Heart left ventricle (tissue), 16 donors: ENCODE measurements around the gene PAPOLA. TPM values are rescaled to one million over a fixed set of nuclear protein-coding genes. Genes with fewer than 3 reads are reported as not detected.
A peak's percentile ranks its signal among the peaks of the same experiment; 100 is the strongest.

Source experiments
- ATAC-seq, 4 donors: fragments of 200-7000 bp; cut with Tn5 transposase; one replicate each; pipeline ENCODE4 v1.9.1; 2020 to 2022; ENCODE audit warnings: moderate library complexity in 4 of 4, mild to moderate bottlenecking in 3 of 4, moderate number of reproducible peaks in 1 of 4
- DNase-seq, 5 donors: peaks; one replicate each; pipeline ENCODE4 v3.0.0-alpha.2; 2020
- H3K27ac ChIP-seq, 12 donors: fragments of 200-600 bp; sonication (generic) in 4 of 12; one replicate each; pipeline versions ENCODE4 v1.5.0 to v1.8.0; 2016 to 2022; ENCODE audit warnings: mild to moderate bottlenecking in 2 of 12
- H3K27me3 ChIP-seq, 9 donors: fragments of 200-600 bp; sonication (generic) in 2 of 9; one replicate each; pipeline versions ENCODE4 v1.5.1 to v1.8.0; 2016 to 2022; ENCODE audit warnings: mild to moderate bottlenecking in 3 of 9
- H3K36me3 ChIP-seq, 9 donors: fragments of 200-600 bp; sonication (generic) in 2 of 9; one replicate each; pipeline versions ENCODE4 v1.5.0 to v1.8.0; 2018 to 2022; ENCODE audit warnings: mild to moderate bottlenecking in 2 of 9
- H3K4me1 ChIP-seq, 12 donors: fragments of 200-600 bp; sonication (generic) in 4 of 12; one replicate each; pipeline versions ENCODE4 v1.5.0 to v1.8.0; 2016 to 2022; ENCODE audit warnings: mild to moderate bottlenecking in 3 of 12
- H3K4me3 ChIP-seq, 12 donors: fragments of 200-600 bp; sonication (generic) in 4 of 12; one replicate each; pipeline versions ENCODE4 v1.5.0 to v1.8.0; 2017 to 2022; ENCODE audit warnings: mild to moderate bottlenecking in 9 of 12, moderate library complexity in 4 of 12
- H3K9me3 ChIP-seq, 12 donors: fragments of 200-600 bp; sonication (generic) in 4 of 12; one replicate each; pipeline versions ENCODE4 v1.5.0 to v1.8.0; 2016 to 2022; ENCODE audit warnings: mild to moderate bottlenecking in 1 of 12
- CTCF ChIP-seq, 12 donors: fragments of 200-600 bp; sonication (generic) in 4 of 12; IDR thresholded peaks; one replicate each; pipeline versions ENCODE4 v1.5.0 to v1.8.0; 2018 to 2022; ENCODE audit warnings: antibody characterized with exemption in 12 of 12, mild to moderate bottlenecking in 5 of 12
- POLR2A ChIP-seq, 2 donors: fragments of 450-650 bp; IDR thresholded peaks; one replicate each; pipeline ENCODE4 v1.6.1; 2017; ENCODE audit warnings: antibody characterized with exemption in 2 of 2, mild to moderate bottlenecking in 2 of 2, moderate library complexity in 2 of 2
- WGBS, 4 donors: extraction: QIAGEN DNeasy Blood & Tissue Kit in 2 of 4; methylation state at CpG; one replicate each; pipeline versions ENCODE4 v1.1.5 to v1.1.7; 2013 to 2018; 5-methylcytosine and 5-hydroxymethylcytosine counted together
- intact Hi-C, 10 donors: fragments of 100-400 bp; cut with DNase I; formaldehyde crosslinking; loops; one replicate each; pipeline versions ENCODE4 v1.11.1 to v1.14.2; 2022
- polyA plus RNA-seq, 2 donors: library from polyadenylated mRNA; stranded (reverse); fragments of 200-250 nt; gene quantifications; one replicate each; pipeline ENCODE4 v1.2.3, GENCODE V29; 2013
- total RNA-seq, 9 donors: library from RNA; depleted of rRNA in 2 of 9; stranded (reverse); fragments of >200 nt in 2 of 9; fragmentation: NEBNext Ultra II Directional in 3 of 9; extraction: Animal tissue kit (Norgen Biotek cat#: 25700) in 3 of 9; gene quantifications; one replicate each; pipeline versions ENCODE4 v1.1.0 to v1.2.4, GENCODE V29; 2016 to 2023
- donor health status: ischemic (EF 13 %, LVEDD 7.1; RV severe dilation, severe dysfunction).
- donor health status: healthy with polysubstance abuse.
- donor health status: DM: no; HTN: yes; CAD: no.
- donor health status: DM: no; HTN: no; CAD: no.
- donor health status: ischemic (EF 25% LVEDD 6.9; RV normal size, moderate dysfunction).
- donor health status: ischemic (EF 25% LVEDD 5.7; RV mildly dilated, moderate dysfunction).
- donor health status: healthy.
- donor health status: DM: yes; HTN: yes; CAD: no.
- donor health status: ischemic (EF 35%, LVEDD 5.7; RV mildly dilated, moderate dysfunction).
- donor health status: nonischemic (EF 11% LVEDD 7.7; RV severe dilation, severe dysfunction).
- donor health status: DM: yes; HTN: yes; CAD: no.
- donor health status: PGD.
- donor health status: ischemic (EF 29% LVEDD 5.4; RV normal size, mild dysfunction).
- donor health status: nonischemic (EF 23%, LVEDD 6.1; RV moderate dilation, normal function).

Gene PAPOLA
- total and polyA plus RNA-seq, 11 donors: 72.0 to 147 (median 115) TPM

GRCh38 chr14:96508900-96509299, 6.7 kb downstream of the PAPOLA start:
- DNase-seq: no peak

GRCh38 chr14:96509457-96510090, 7.4 kb downstream of the PAPOLA start:
- Histone ChIP-seq H3K4me3 (no peak overlapping the region), H3K4me1 (peaks cover 4 to 94% (median 51%) of the 10 kb centered on the region in 12 donors), H3K27ac (peak overlapping the region in 1 of 12 donors; percentile 9), H3K9me3 (peaks cover 0 to 9% (median 0%) of the 10 kb centered on the region in 12 donors), H3K27me3 (no peaks in the 10 kb centered on the region), H3K36me3 (no peaks in the 10 kb centered on the region)
- intact Hi-C loops: loop anchor here in 2 of 10 donors (5.0 to 10.0 kb wide), 2 partner anchors 145 to 147 kb away; partner anchors contain the start of genes ATG2B (in 2 of the 2) and GSKIP (in 2 of the 2)
- no peak for TF ChIP-seq CTCF (IDR thresholded peaks at IDR 0.05)
- no peak for TF ChIP-seq POLR2A (IDR thresholded peaks at IDR 0.05)
- WGBS, 4 donors: 67 to 74% (median 71%) methylated on average over 6 of the region's 6 CpGs
- DNase-seq (no peak), ATAC-seq (no peak)

More at GRCh38 chr14:96508900-96509299, 6.7 kb downstream of the PAPOLA start:
- 77 to 94% (median 89%) methylated on average over 5 of the region's 5 CpGs for WGBS, 4 donors
- no peaks in the 10 kb centered on the region for H3K36me3 ChIP-seq
- H3K27ac ChIP-seq: peak overlapping the region in 5 of 12 donors; percentile 15 to 41 (median 34)
- no peak for TF ChIP-seq POLR2A (IDR thresholded peaks at IDR 0.05)
- no peak for TF ChIP-seq CTCF (IDR thresholded peaks at IDR 0.05)
- H3K4me3 ChIP-seq: no peak overlapping the region
- H3K9me3 ChIP-seq: peaks cover 0 to 9% (median 0%) of the 10 kb centered on the region in 12 donors
- intact Hi-C loops: loop anchor here in 2 of 10 donors (5.0 to 10.0 kb wide), 2 partner anchors 144 to 147 kb away; partner anchors contain the start of genes ATG2B (in 2 of the 2) and GSKIP (in 2 of the 2)
- peaks cover 8 to 94% (median 51%) of the 10 kb centered on the region in 12 donors for H3K4me1 ChIP-seq
- no peaks in the 10 kb centered on the region for H3K27me3 ChIP-seq
- peak in 3 of 4 donors; percentile 6 to 22 (median 17) for ATAC-seq

- peaks cover 3 to 94% (median 54%) of the 10 kb centered on the region in 12 donors for H3K4me1 ChIP-seq
- no peak for DNase-seq
- no peak for ATAC-seq
- WGBS, 4 donors: 85 to 88% (median 87%) methylated on average over 7 of the region's 7 CpGs
- H3K9me3 ChIP-seq: peaks cover 0 to 9% (median 0%) of the 10 kb centered on the region in 12 donors
- H3K27ac ChIP-seq: no peak overlapping the region
- no peak overlapping the region for H3K4me3 ChIP-seq
- no peak for TF ChIP-seq CTCF (IDR thresholded peaks at IDR 0.05)
- TF ChIP-seq POLR2A (IDR thresholded peaks at IDR 0.05): no peak
- H3K36me3 ChIP-seq: no peaks in the 10 kb centered on the region
- no peaks in the 10 kb centered on the region for H3K27me3 ChIP-seq
- intact Hi-C loops: no loop called here
Observed at GRCh38 chr14:96511146-96511545, 9.0 kb downstream of the PAPOLA start.

GRCh38 chr14:96511667-96512066, 9.5 kb downstream of the PAPOLA start:
- H3K4me3 ChIP-seq: no peak overlapping the region
- ATAC-seq (no peak), DNase-seq (no peak)
- 83 to 90% (median 87%) methylated on average over 1 of the region's 1 CpG for WGBS, 4 donors
- H3K36me3 ChIP-seq: no peaks in the 10 kb centered on the region
- peaks cover 0 to 4% (median 0%) of the 10 kb centered on the region in 12 donors for H3K9me3 ChIP-seq
- H3K27ac ChIP-seq: no peak overlapping the region
- peaks cover 3 to 94% (median 59%) of the 10 kb centered on the region in 12 donors for H3K4me1 ChIP-seq
- no peak for TF ChIP-seq POLR2A (IDR thresholded peaks at IDR 0.05)
- no peak for TF ChIP-seq CTCF (IDR thresholded peaks at IDR 0.05)
- intact Hi-C loops: no loop called here
- no peaks in the 10 kb centered on the region for H3K27me3 ChIP-seq
